ENCODE results near the gene TPM2.
A peak's percentile ranks its signal among the peaks of the same experiment; 100 is the strongest.

Gene TPM2

GRCh38 chr9:35683323-35683722 lies 6.4 kb downstream of the TPM2 start:
- Mint-ChIP-seq H3K4me1 (ENCODE audit: low read depth) (peaks cover 16% of the 10 kb centered on the region), H3K27me3 (peaks cover 21% of the 10 kb centered on the region)

GRCh38 chr9:35682520-35683315 lies 7.0 kb downstream of the TPM2 start:
- H3K27me3 Mint-ChIP-seq: peaks cover 18% of the 10 kb centered on the region
- intact Hi-C loops (cut with micrococcal nuclease): no loop called here
- peaks cover 7% of the 10 kb centered on the region for H3K36me3 Mint-ChIP-seq (ENCODE audit: low read depth)
- H3K27ac Mint-ChIP-seq: no peak overlapping the region
- peaks cover 16% of the 10 kb centered on the region for H3K4me1 Mint-ChIP-seq (ENCODE audit: low read depth)
- no peak overlapping the region for H3K4me3 Mint-ChIP-seq
- no peaks in the 10 kb centered on the region for H3K9me3 Mint-ChIP-seq

More at GRCh38 chr9:35683323-35683722, 6.4 kb downstream of the TPM2 start:
- intact Hi-C loops (cut with micrococcal nuclease): no loop called here
- H3K9me3 Mint-ChIP-seq: no peaks in the 10 kb centered on the region
- peaks cover 7% of the 10 kb centered on the region for H3K36me3 Mint-ChIP-seq (ENCODE audit: low read depth)
- no peak overlapping the region for H3K4me3 Mint-ChIP-seq
- no peak overlapping the region for H3K27ac Mint-ChIP-seq

- peaks cover 11% of the 10 kb centered on the region for H3K4me1 Mint-ChIP-seq (ENCODE audit: low read depth)
- H3K27me3 Mint-ChIP-seq: peaks cover 17% of the 10 kb centered on the region
- peaks cover 7% of the 10 kb centered on the region for H3K36me3 Mint-ChIP-seq (ENCODE audit: low read depth)
- no peak overlapping the region for H3K4me3 Mint-ChIP-seq
- no peaks in the 10 kb centered on the region for H3K9me3 Mint-ChIP-seq
- no peak overlapping the region for H3K27ac Mint-ChIP-seq
- intact Hi-C loops (cut with micrococcal nuclease): no loop called here
Measured at GRCh38 chr9:35682051-35682450, 7.7 kb downstream of the TPM2 start.

- Mint-ChIP-seq H3K27me3 (peaks cover 21% of the 10 kb centered on the region), H3K36me3 (ENCODE audit: low read depth) (peaks cover 7% of the 10 kb centered on the region), H3K27ac (no peak overlapping the region), H3K4me3 (no peak overlapping the region), H3K4me1 (ENCODE audit: low read depth) (peaks cover 12% of the 10 kb centered on the region), H3K9me3 (no peaks in the 10 kb centered on the region)
- intact Hi-C loops (cut with micrococcal nuclease): no loop called here
Measured at GRCh38 chr9:35681341-35682002, 8.3 kb downstream of the TPM2 start.

GRCh38 chr9:35680331-35681105 lies 9.2 kb downstream of the TPM2 start:
- Mint-ChIP-seq H3K4me3 (no peak overlapping the region), H3K27me3 (peaks cover 30% of the 10 kb centered on the region), H3K4me1 (ENCODE audit: low read depth) (peaks cover 19% of the 10 kb centered on the region), H3K9me3 (no peaks in the 10 kb centered on the region), H3K27ac (no peak overlapping the region), H3K36me3 (ENCODE audit: low read depth) (peaks cover 5% of the 10 kb centered on the region)
- intact Hi-C loops (cut with micrococcal nuclease): no loop called here

GRCh38 chr9:35679766-35680330 lies 9.9 kb downstream of the TPM2 start:
- Mint-ChIP-seq H3K27ac (no peak overlapping the region), H3K4me3 (no peak overlapping the region), H3K4me1 (ENCODE audit: low read depth) (peaks cover 19% of the 10 kb centered on the region), H3K9me3 (no peaks in the 10 kb centered on the region), H3K36me3 (ENCODE audit: low read depth) (no peaks in the 10 kb centered on the region), H3K27me3 (peaks cover 36% of the 10 kb centered on the region)
- intact Hi-C loops (cut with micrococcal nuclease): no loop called here

- Mint-ChIP-seq H3K4me1 (ENCODE audit: low read depth) (peaks cover 19% of the 10 kb centered on the region), H3K36me3 (ENCODE audit: low read depth) (no peaks in the 10 kb centered on the region), H3K27me3 (peaks cover 43% of the 10 kb centered on the region), H3K9me3 (no peaks in the 10 kb centered on the region), H3K27ac (no peak overlapping the region), H3K4me3 (no peak overlapping the region)
- intact Hi-C loops (cut with micrococcal nuclease): no loop called here
Measured at GRCh38 chr9:35679091-35679490, 10.6 kb downstream of the TPM2 start.

GRCh38 chr9:35675732-35676392 lies 13.9 kb downstream of the TPM2 start:
- Mint-ChIP-seq H3K36me3 (ENCODE audit: low read depth) (no peaks in the 10 kb centered on the region), H3K4me3 (peak overlapping the region; percentile 66), H3K27ac (no peak overlapping the region), H3K9me3 (no peaks in the 10 kb centered on the region), H3K27me3 (peaks cover 46% of the 10 kb centered on the region), H3K4me1 (ENCODE audit: low read depth) (peaks cover 9% of the 10 kb centered on the region)
- intact Hi-C loops (cut with micrococcal nuclease): no loop called here

- H3K27me3 Mint-ChIP-seq: peaks cover 45% of the 10 kb centered on the region
- peaks cover 9% of the 10 kb centered on the region for H3K4me1 Mint-ChIP-seq (ENCODE audit: low read depth)
Measured at GRCh38 chr9:35675204-35675603, 14.5 kb downstream of the TPM2 start.

GRCh38 chr9:35674025-35674361 lies 15.7 kb downstream of the TPM2 start:
- H3K36me3 Mint-ChIP-seq (ENCODE audit: low read depth): no peaks in the 10 kb centered on the region
- no peak overlapping the region for H3K4me3 Mint-ChIP-seq
- H3K4me1 Mint-ChIP-seq (ENCODE audit: low read depth): peaks cover 9% of the 10 kb centered on the region
- no peak overlapping the region for H3K27ac Mint-ChIP-seq
- intact Hi-C loops (cut with micrococcal nuclease): no loop called here
- no peaks in the 10 kb centered on the region for H3K9me3 Mint-ChIP-seq
- peaks cover 42% of the 10 kb centered on the region for H3K27me3 Mint-ChIP-seq

More at GRCh38 chr9:35675204-35675603, 14.5 kb downstream of the TPM2 start:
- Mint-ChIP-seq H3K4me3 (no peak overlapping the region), H3K9me3 (no peaks in the 10 kb centered on the region), H3K36me3 (ENCODE audit: low read depth) (no peaks in the 10 kb centered on the region), H3K27ac (no peak overlapping the region)
- intact Hi-C loops (cut with micrococcal nuclease): no loop called here

- no peaks in the 10 kb centered on the region for H3K9me3 Mint-ChIP-seq
- H3K4me1 Mint-ChIP-seq (ENCODE audit: low read depth): peaks cover 9% of the 10 kb centered on the region
- no peak within 1 kb of the TSS for H3K4me3 Mint-ChIP-seq
- no peaks in the 10 kb centered on the region for H3K36me3 Mint-ChIP-seq (ENCODE audit: low read depth)
- intact Hi-C loops (cut with micrococcal nuclease): no loop called here
- peaks cover 40% of the 10 kb centered on the region for H3K27me3 Mint-ChIP-seq
- no peak within 1 kb of the TSS for H3K27ac Mint-ChIP-seq
Measured at GRCh38 chr9:35673132-35674024, 16.3 kb downstream of the TPM2 start, which contains the start of gene CA9. CA9 (plus strand) TSS chr9:35673928; CDS start chr9:35673960, 32 bp downstream.

GRCh38 chr9:35669331-35670145 lies 20.2 kb downstream of the TPM2 start:
- Mint-ChIP-seq H3K9me3 (no peaks in the 10 kb centered on the region), H3K27ac (no peak overlapping the region), H3K27me3 (peaks cover 16% of the 10 kb centered on the region), H3K36me3 (ENCODE audit: low read depth) (no peaks in the 10 kb centered on the region), H3K4me1 (ENCODE audit: low read depth) (peaks cover 11% of the 10 kb centered on the region), H3K4me3 (no peak overlapping the region)
- intact Hi-C loops (cut with micrococcal nuclease): no loop called here
